RWPE1 (cell line): Measurements from ENCODE around the gene MED12L.

Source experiments
- CTCF ChIA-PET: fragments of 350-600 bp; sonication (Branson Sonifier 250); formaldehyde crosslinking; extraction: SDS; loops from one replicate; lab custom pipeline; 2021; lab: Yijun Ruan, JAX
- POLR2A ChIA-PET: fragments of 400-600 bp; formaldehyde crosslinking; extraction: SDS; loops from one replicate; lab custom pipeline; 2020; ENCODE audit warnings: antibody characterized with exemption; ENCODE audit not compliant: low non-redundant PET; lab: Yijun Ruan, JAX
- DNase-seq: peaks from one replicate; pipeline ENCODE4 v3.0.0; 2012; ENCODE audit warnings: low spot score
- H3K27ac ChIP-seq: fragments of 450-650 bp; 2 replicates; pipeline ENCODE4 v1.5.1; 2017
- TF ChIP-seq, protein P1 (sequence below): fragments of 450-650 bp; conservative IDR thresholded peaks from 2 replicates; pipeline ENCODE4 v1.5.1; 2017; ENCODE audit warnings: low read depth, mild to moderate bottlenecking

MED12L gene

DNA sequence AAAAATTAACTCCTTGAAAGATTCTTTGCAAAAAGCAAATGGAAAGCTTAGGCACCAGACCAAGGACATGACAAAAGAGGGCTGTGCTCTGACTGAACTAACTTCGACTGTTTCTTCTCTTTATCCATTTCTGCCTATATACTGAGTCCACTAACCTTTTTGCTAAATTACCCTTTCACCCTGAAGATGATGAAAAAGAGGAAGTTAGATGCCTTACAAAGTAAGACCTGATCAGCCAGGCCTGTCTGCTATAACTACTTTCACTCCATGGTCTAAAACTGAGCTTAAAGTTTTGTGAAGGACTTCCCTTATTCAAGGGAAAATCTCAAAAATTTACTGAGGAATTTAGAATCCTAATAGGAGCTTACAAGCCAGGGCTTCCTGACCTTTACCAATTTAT is 381.6 kb downstream of the MED12L start:
- ChIA-PET POLR2A (no interaction called here), CTCF (interaction anchor here (0.7 to 1.7 kb wide), 3 partner anchors 44 to 372 kb away, joined by 4 to 10 read pairs (median 4); no protein-coding TSS in a partner anchor)
- TF ChIP-seq, protein P1, sequence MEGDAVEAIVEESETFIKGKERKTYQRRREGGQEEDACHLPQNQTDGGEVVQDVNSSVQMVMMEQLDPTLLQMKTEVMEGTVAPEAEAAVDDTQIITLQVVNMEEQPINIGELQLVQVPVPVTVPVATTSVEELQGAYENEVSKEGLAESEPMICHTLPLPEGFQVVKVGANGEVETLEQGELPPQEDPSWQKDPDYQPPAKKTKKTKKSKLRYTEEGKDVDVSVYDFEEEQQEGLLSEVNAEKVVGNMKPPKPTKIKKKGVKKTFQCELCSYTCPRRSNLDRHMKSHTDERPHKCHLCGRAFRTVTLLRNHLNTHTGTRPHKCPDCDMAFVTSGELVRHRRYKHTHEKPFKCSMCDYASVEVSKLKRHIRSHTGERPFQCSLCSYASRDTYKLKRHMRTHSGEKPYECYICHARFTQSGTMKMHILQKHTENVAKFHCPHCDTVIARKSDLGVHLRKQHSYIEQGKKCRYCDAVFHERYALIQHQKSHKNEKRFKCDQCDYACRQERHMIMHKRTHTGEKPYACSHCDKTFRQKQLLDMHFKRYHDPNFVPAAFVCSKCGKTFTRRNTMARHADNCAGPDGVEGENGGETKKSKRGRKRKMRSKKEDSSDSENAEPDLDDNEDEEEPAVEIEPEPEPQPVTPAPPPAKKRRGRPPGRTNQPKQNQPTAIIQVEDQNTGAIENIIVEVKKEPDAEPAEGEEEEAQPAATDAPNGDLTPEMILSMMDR = no peak
- no peak overlapping the region for H3K27ac ChIP-seq
- DNase-seq = no peak

DNA sequence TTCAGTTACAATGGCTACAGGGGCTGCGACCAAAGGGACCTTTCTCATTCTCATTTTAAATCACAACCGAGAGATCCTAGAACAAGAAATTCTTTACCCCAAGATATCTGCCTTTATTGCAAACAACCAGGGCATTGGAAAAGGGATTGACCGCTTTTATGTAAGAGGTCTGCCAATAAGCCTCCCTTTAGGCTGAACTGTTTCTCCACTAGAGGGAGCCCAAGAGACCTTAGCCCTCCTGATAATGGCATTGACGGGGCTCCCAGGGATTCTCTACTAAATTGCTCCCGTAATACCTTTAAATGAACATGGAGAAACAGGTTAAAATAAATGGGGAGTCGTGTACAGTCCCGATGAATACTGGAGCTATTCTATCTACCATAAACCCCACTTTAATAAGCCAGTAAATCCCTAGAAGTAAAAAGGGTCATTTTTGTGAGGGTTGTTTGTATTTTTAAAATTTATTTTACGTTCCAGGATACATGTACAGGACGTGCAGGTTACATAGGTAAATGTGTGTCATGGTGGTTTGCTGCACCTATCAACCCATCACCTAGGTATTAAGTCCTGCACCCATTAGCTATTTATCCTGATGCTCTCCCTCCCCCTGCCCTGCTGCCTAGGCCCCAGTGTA is 382.9 kb downstream of the MED12L start:
- peak; percentile 57 for DNase-seq
- ChIA-PET POLR2A (no interaction called here), CTCF (interaction anchor here (0.6 to 1.8 kb wide), 13 partner anchors 9 to 1951 kb away, joined by 3 to 10 read pairs (median 3); partner anchors contain the start of gene AADAC)
- TF ChIP-seq, protein P1 = peak; percentile 88
- H3K27ac ChIP-seq = no peak overlapping the region

DNA sequence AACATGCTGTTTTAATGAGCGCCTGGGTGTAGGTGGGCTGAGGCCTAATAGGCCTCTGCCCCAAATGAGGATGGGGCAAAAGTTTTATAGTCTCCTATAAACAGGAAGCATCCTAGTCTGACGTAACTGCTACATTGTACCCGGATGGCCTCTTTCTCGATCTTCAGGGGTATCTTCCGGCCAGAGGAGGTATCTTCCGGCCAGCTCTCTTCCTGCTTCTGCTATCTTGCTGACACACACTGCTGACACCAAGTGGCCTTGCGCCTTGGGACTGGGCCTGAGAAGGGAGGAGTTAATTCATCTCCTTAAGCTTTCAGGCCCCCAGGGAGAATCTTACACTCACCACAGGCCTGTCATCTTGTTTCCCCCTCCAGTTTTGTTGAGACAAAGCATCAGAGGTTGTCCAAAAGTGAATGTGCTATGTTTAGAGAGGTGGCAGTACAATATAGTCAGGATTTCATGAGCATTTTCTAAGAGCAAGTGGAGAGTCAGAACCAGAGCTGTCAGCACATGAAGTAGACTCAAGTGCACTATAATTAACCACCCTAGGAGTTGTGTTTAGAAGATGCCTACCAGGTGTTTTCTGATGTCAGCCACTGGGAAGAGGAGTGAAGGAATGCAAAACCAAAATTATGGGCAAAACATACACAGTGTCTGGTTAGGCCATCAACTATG is 391.0 kb downstream of the MED12L start:
- TF ChIP-seq, protein P1 = no peak
- no peak for DNase-seq
- ChIA-PET CTCF (no interaction called here), POLR2A (no interaction called here)
- H3K27ac ChIP-seq = no peak overlapping the region

DNA sequence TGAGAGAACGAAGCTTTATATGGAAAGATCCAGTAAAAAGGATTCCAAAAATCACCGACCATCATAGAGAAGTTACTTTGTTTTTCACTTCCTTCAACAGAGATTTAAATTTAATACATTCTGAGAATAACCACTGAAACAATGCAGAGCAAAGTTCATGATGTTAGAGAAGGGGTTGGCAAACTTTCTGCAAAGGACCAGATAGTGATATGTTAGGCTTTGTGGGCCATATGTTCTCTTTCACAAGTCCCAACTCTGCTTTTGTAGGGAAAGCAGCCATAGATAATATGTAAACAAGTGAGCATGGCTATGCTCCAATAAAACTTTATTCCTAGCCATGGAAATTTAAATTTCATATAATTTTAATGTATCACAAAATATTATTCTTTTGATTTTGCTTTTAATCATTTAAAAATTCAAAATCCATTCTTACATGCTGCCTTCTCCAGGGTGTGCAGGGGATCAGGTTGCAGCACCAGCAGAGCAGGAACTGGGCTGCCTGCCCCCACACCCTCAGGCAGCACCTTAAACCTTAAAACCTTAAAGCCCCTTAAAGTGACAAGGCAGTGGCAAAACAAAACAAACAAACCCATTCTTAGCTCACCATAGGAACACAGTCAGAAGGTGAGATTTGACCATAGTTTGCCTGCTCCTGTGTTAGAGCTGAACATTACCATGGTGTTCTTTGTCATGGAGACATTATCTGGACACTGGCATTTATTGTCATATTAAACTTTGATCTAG is 392.3 kb downstream of the MED12L start:
- CTCF ChIA-PET = no interaction called here

DNA sequence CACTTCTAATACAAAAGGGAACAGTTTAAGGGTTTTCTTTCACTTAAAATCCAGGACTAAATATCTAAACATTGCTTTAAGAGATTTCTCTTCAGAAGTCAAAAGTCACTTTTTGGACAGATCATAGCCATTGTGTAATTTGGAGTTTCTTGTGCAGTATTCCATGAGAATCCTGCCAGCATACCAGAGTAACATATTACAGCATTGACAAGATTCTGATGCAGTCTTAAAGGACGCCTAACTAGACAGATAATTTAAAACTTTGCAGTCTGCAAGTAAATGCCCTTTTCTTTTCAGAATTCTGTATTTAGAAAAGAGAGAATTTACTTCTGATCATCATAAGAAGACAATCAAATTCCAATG is 392.9 kb downstream of the MED12L start:
- no peak for DNase-seq
- H3K27ac ChIP-seq = no peak overlapping the region
- CTCF ChIA-PET = no interaction called here
- TF ChIP-seq, protein P1 = no peak
- POLR2A ChIA-PET = no interaction called here

More for the DNA sequence above, 392.3 kb downstream of the MED12L start:
- no peak for DNase-seq
- POLR2A ChIA-PET = no interaction called here
- TF ChIP-seq, protein P1 = no peak
- no peak overlapping the region for H3K27ac ChIP-seq

DNA sequence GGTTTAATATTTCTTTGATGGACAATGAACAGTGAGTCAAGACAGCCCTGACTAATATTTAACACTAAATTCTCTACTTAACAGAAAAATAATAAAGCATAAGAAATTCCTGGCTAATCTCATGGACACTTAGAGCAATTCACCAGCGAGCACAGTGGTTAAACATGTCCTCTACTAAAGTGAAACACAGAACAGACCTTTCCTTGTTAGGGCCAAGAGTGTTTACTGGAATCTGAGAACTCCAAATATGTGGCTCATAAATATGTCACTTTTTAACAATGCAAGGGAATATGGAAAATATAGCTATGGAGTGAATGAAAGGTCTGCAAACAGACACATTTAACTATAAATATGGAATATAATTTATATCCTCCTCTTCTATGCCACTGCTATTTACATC is 394.0 kb downstream of the MED12L start:
- no peak for DNase-seq
- H3K27ac ChIP-seq = no peak overlapping the region
- ChIA-PET CTCF (interaction anchor here (0.7 to 1.4 kb wide), 2 partner anchors 10 to 307 kb away, joined by 4 to 5 read pairs; no protein-coding TSS in a partner anchor), POLR2A (no interaction called here)
- TF ChIP-seq, protein P1 = no peak
